Esophagus muscularis mucosa (tissue), 4 donors: ENCODE results near the gene KLHL8.

ENCODE experiments used
- CTCF ChIP-seq, 3 experiments: fragments of 200-600 bp in 2 of 3; fragments of 450-650 bp in 1 of 3; sonication (generic) in 2 of 3; IDR thresholded peaks; one replicate each; pipeline ENCODE4 v1.5.1; 2017 to 2019; ENCODE audit warnings: antibody characterized with exemption in 3 of 3, mild to moderate bottlenecking in 2 of 3, moderate library complexity in 1 of 3
- EP300 ChIP-seq: sonication (generic); formaldehyde crosslinking; IDR thresholded peaks from one replicate; pipeline ENCODE4 v1.6.1; 2017; ENCODE audit warnings: antibody characterized with exemption
- POLR2A ChIP-seq: fragments of 450-650 bp; IDR thresholded peaks from one replicate; pipeline ENCODE4 v1.6.1; 2017; ENCODE audit warnings: antibody characterized with exemption, moderate library complexity, mild to moderate bottlenecking, low read depth
- POLR2AphosphoS5 ChIP-seq, 2 donors: sonication (generic); formaldehyde crosslinking; IDR thresholded peaks; one replicate each; pipeline ENCODE4 v1.6.1; 2017; ENCODE audit warnings: antibody characterized with exemption in 2 of 2

- TF ChIP-seq CTCF (IDR thresholded peaks at IDR 0.05) (no peak), EP300 (no peak), POLR2A (no peak), POLR2AphosphoS5 (IDR thresholded peaks at IDR 0.05) (no peak)
Measured at GRCh38 chr4:87236861-87237260, 16.4 kb upstream of the KLHL8 start.
